GM12878 (cell line): ENCODE data around the gene LSM11. TPM values are rescaled to one million over a fixed set of nuclear protein-coding genes. Genes with fewer than 3 reads are reported as not detected.

Experiments
- ATAC-seq: fragments of 200-7000 bp; cut with Tn5 transposase; 3 replicates; pipeline ENCODE4 v1.9.1; 2020; ENCODE audit warnings: mild to moderate bottlenecking, moderate library complexity
- BruUV-seq: library from RNA; stranded (reverse); fragments of 400-500 nt; replicated peaks from 2 replicates; lab custom pipeline; 2021; lab: Mats Ljungman, UMichigan
- CTCF ChIA-PET: fragments of 300-600 bp; sonication (Branson Sonifier 250); formaldehyde crosslinking; extraction: SDS; loops from one replicate; lab custom pipeline; 2021; ENCODE audit warnings: inconsistent platforms; lab: Yijun Ruan, JAX
- POLR2A ChIA-PET: fragments of 350-600 bp; formaldehyde crosslinking; extraction: SDS; loops from one replicate; lab custom pipeline; 2021; ENCODE audit warnings: inconsistent platforms; lab: Charles Lee
- RAD21 ChIA-PET: fragments of 300-600 bp; sonication (Branson Sonifier 250); formaldehyde crosslinking; loops from one replicate; lab custom pipeline; 2023; ENCODE audit warnings: antibody characterized with exemption; ENCODE audit not compliant: unreplicated experiment; lab: Charles Lee
- SMC1A ChIA-PET: fragments of 300-600 bp; sonication (Branson Sonifier 250); formaldehyde crosslinking; loops from one replicate; lab custom pipeline; 2023; ENCODE audit not compliant: unreplicated experiment, uncharacterized antibody; lab: Charles Lee
- DNase-seq: peaks from one replicate; pipeline ENCODE4 v3.0.0-alpha.2; 2011; ENCODE audit warnings: low read depth, low spot score
- FAIRE-seq: peaks from 3 replicates; lab custom pipeline; 2011; peaks lifted over from hg19 to GRCh38; lab: Jason Lieb, UNC
- H2AFZ ChIP-seq: 2 replicates; pipeline ENCODE4 v1.6.0; 2011; ENCODE audit warnings: low read depth, low read length, control low read depth; ENCODE audit not compliant: control insufficient read depth
- H3K27ac ChIP-seq: 2 replicates; pipeline ENCODE4 v1.5.1; 2011; ENCODE audit warnings: control low read depth; ENCODE audit not compliant: control insufficient read depth, insufficient read depth
- H3K27me3 ChIP-seq, 2 experiments: replicated peaks in 1 of 2; 2 replicates each; pipeline versions ENCODE4 v1.6.0 to v1.6.1; 2011; ENCODE audit warnings: low read length in 1 of 2; ENCODE audit not compliant: control insufficient read depth in 2 of 2, insufficient read depth in 2 of 2
- H3K36me3 ChIP-seq, 2 experiments: 2 replicates each; pipeline ENCODE4 v1.5.1; 2011; ENCODE audit warnings: low read length in 1 of 2; ENCODE audit not compliant: control insufficient read depth in 2 of 2, insufficient read depth in 2 of 2
- H3K4me1 ChIP-seq: 2 replicates; pipeline ENCODE4 v1.6.1; 2011; ENCODE audit warnings: mild to moderate bottlenecking, low read length, moderate library complexity, mixed read lengths; ENCODE audit not compliant: control insufficient read depth, insufficient read depth
- H3K4me2 ChIP-seq: 2 replicates; pipeline ENCODE4 v1.6.0; 2011; ENCODE audit warnings: control low read depth; ENCODE audit not compliant: control insufficient read depth, insufficient read depth
- H3K4me3 ChIP-seq: fragments of 200-600 bp; sonication (generic); 2 replicates; pipeline ENCODE4 v1.5.1; 2016
- H3K79me2 ChIP-seq: 2 replicates; pipeline ENCODE4 v1.6.0; 2011; ENCODE audit warnings: low read length; ENCODE audit not compliant: control insufficient read depth, insufficient read depth
- H3K9ac ChIP-seq: 2 replicates; pipeline ENCODE4 v1.8.0; 2011; ENCODE audit warnings: low read length, control low read depth, mixed read lengths; ENCODE audit not compliant: control insufficient read depth, insufficient read depth
- H3K9me3 ChIP-seq: replicated peaks from 3 replicates; pipeline ENCODE4 v1.5.1; 2011; ENCODE audit warnings: mild to moderate bottlenecking, low read length; ENCODE audit not compliant: control insufficient read depth, insufficient read depth
- H4K20me1 ChIP-seq: 2 replicates; pipeline ENCODE4 v1.6.0; 2011; ENCODE audit not compliant: control insufficient read depth, insufficient read depth
- BCL3 ChIP-seq: IDR thresholded peaks from 2 replicates; pipeline ENCODE4 v1.6.1; 2011; ENCODE audit warnings: borderline replicate concordance, low read depth, mild to moderate bottlenecking, moderate library complexity, low read length; ENCODE audit not compliant: insufficient read depth, poor library complexity, severe bottlenecking
- CBFB ChIP-seq: IDR thresholded peaks from 2 replicates; pipeline ENCODE4 v1.6.1; 2016; ENCODE audit warnings: antibody characterized with exemption, low read depth
- EGR1 ChIP-seq, 2 experiments: IDR thresholded peaks; 1 replicate in 1 of 2; 2 replicates in 1 of 2; pipeline ENCODE4 v1.6.1; 2011 to 2012; ENCODE audit warnings: low read depth in 2 of 2, low read length in 2 of 2, borderline replicate concordance in 1 of 2, mild to moderate bottlenecking in 1 of 2, moderate library complexity in 1 of 2
- ESRRA ChIP-seq: IDR thresholded peaks from 2 replicates; pipeline ENCODE4 v1.6.1; 2012; ENCODE audit warnings: mild to moderate bottlenecking, low read length, improper control_type of control experiment
- ETV6 ChIP-seq, 2 experiments: fragments of 450-650 bp in 1 of 2; IDR thresholded peaks in 1 of 2; conservative IDR thresholded peaks in 1 of 2; 2 replicates each; pipeline ENCODE4 v1.6.1; 2014; ENCODE audit warnings: antibody characterized with exemption in 1 of 2, borderline replicate concordance in 1 of 2, low read depth in 1 of 2, mild to moderate bottlenecking in 1 of 2, moderate library complexity in 1 of 2
- HDAC2 ChIP-seq: fragments of 200-600 bp; sonication (generic); IDR thresholded peaks from 2 replicates; pipeline ENCODE4 v1.6.1; 2017
- HDGF ChIP-seq: fragments of 450-650 bp; IDR thresholded peaks from 2 replicates; pipeline ENCODE4 v1.6.1; 2016; ENCODE audit warnings: antibody characterized with exemption
- KLF5 ChIP-seq: fragments of 450-650 bp; IDR thresholded peaks from 2 replicates; pipeline ENCODE4 v1.6.1; 2014; ENCODE audit warnings: mild to moderate bottlenecking; ENCODE audit not compliant: partially characterized antibody
- MAX ChIP-seq: IDR thresholded peaks from 2 replicates; pipeline ENCODE4 v1.6.1; 2012; ENCODE audit warnings: low read depth, low read length, improper control_type of control experiment
- MEF2A ChIP-seq: IDR thresholded peaks from 2 replicates; pipeline ENCODE4 v1.6.1; 2011; ENCODE audit warnings: low read depth, mild to moderate bottlenecking, low read length, moderate library complexity; ENCODE audit not compliant: insufficient read depth
- RELA ChIP-seq: fragments of 450-650 bp; IDR thresholded peaks from 2 replicates; pipeline ENCODE4 v1.8.0; 2014; ENCODE audit warnings: borderline replicate concordance; ENCODE audit not compliant: partially characterized antibody
- SIN3A ChIP-seq: IDR thresholded peaks from 2 replicates; pipeline ENCODE4 v1.6.1; 2012; ENCODE audit warnings: low read depth, low read length, improper control_type of control experiment
- ZNF687 ChIP-seq: fragments of 450-650 bp; IDR thresholded peaks from 2 replicates; pipeline ENCODE4 v1.6.1; 2017; ENCODE audit warnings: mild to moderate bottlenecking, moderate library complexity
- WGBS: methylation state at CpG from one replicate; pipeline ENCODE4 v1.1.6; 2016; ENCODE audit warnings: low lambda C conversion rate; ENCODE audit not compliant: insufficient replicate concordance, insufficient coverage; ENCODE audit errors: missing lambda C conversion rate; 5-methylcytosine and 5-hydroxymethylcytosine counted together
- in situ Hi-C: fragments of 300-500 bp; cut with MboI; formaldehyde crosslinking; loops from 9 replicates; pipeline ENCODE4 v1.14.3; 2018; ENCODE audit warnings: mixed read lengths
- intact Hi-C: fragments of 100-400 bp; cut with micrococcal nuclease; formaldehyde crosslinking; loops from one replicate; pipeline ENCODE4 v1.14.2; 2022; ENCODE audit not compliant: unreplicated experiment
- polyA plus RNA-seq, 11 experiments: library from polyadenylated mRNA; depleted of rRNA in 4 of 11; unstranded in 6 of 11; stranded (reverse) in 5 of 11; fragments of >200 nt; fragmentation: Nextera tagmentation in 4 of 11; fragmentation: Illumina TruSeq in 1 of 11; extraction: Ambion mirVana in 4 of 11; extraction: Trizol in 1 of 11; gene quantifications; 1 replicate in 1 of 11; 2 replicates in 10 of 11; pipeline versions ENCODE4 v1.2.1 to v1.2.3, GENCODE V29; 2011 to 2016; ENCODE audit warnings: inconsistent platforms in 2 of 11, missing spikeins in 2 of 11, low read depth in 1 of 11
- total RNA-seq, 4 experiments: library from RNA; depleted of rRNA in 3 of 4; stranded (reverse); fragments of >200 nt in 3 of 4; fragmentation: Illumina TruSeq in 1 of 4; extraction: Trizol in 1 of 4; gene quantifications; 2 replicates each; pipeline versions ENCODE4 v1.2.1 to v1.2.3, GENCODE V29; 2013 to 2021
- TF ChIP-seq, protein P1 (sequence below): fragments of 450-650 bp; IDR thresholded peaks from 2 replicates; pipeline ENCODE4 v1.6.1; 2017; ENCODE audit warnings: low read depth, mild to moderate bottlenecking, moderate library complexity
- TF ChIP-seq, protein P2 (sequence below): fragments of 450-650 bp; IDR thresholded peaks from 2 replicates; pipeline ENCODE4 v1.6.1; 2016; ENCODE audit warnings: mild to moderate bottlenecking

The LSM11 gene
- total and polyA plus RNA-seq, 10 of the 15 experiments (the other 5 are each of a cell fraction or from before 2014, with no cell fraction given): 0.71 to 8.5 (median 4.2) TPM

- SMC1A ChIA-PET: no interaction called here
- Histone ChIP-seq H4K20me1 (no peaks in the 10 kb centered on the region), H3K9me3 (no peaks in the 10 kb centered on the region), H3K4me2 (no peak overlapping the region), H3K79me2 (no peaks in the 10 kb centered on the region), H3K27ac (no peak overlapping the region), H3K4me3 (no peak overlapping the region), H3K27me3 (no peaks in the 10 kb centered on the region), H3K4me1 (no peaks in the 10 kb centered on the region), H3K36me3 (peaks cover 4 to 11% of the 10 kb centered on the region in 2 experiments), H2AFZ (no peak overlapping the region), H3K9ac (no peak overlapping the region)
- FAIRE-seq (no peak), DNase-seq (no peak), ATAC-seq (no peak)
- intact Hi-C loops (no loop called here), in situ Hi-C loops (no loop called here)
- RAD21 ChIA-PET: no interaction called here
- TF ChIP-seq KLF5 (no peak), ESRRA (no peak), BCL3 (no peak), MEF2A (no peak), ETV6 (conservative IDR thresholded peaks at IDR 0.05 in 1 of 2, IDR thresholded peaks at IDR 0.05 in 1 of 2; ENCODE audit: borderline replicate concordance in 1 of 2, low read depth in 1 of 2) (no peak), SIN3A (no peak), CBFB (no peak), MAX (no peak), HDGF (no peak), RELA (no peak), ZNF687 (no peak), EGR1 (IDR thresholded peaks at IDR 0.05; ENCODE audit: borderline replicate concordance in 1 of 2, low read depth in 2 of 2, low read length in 2 of 2) (no peak), HDAC2 (no peak)
- TF ChIP-seq, protein P1, sequence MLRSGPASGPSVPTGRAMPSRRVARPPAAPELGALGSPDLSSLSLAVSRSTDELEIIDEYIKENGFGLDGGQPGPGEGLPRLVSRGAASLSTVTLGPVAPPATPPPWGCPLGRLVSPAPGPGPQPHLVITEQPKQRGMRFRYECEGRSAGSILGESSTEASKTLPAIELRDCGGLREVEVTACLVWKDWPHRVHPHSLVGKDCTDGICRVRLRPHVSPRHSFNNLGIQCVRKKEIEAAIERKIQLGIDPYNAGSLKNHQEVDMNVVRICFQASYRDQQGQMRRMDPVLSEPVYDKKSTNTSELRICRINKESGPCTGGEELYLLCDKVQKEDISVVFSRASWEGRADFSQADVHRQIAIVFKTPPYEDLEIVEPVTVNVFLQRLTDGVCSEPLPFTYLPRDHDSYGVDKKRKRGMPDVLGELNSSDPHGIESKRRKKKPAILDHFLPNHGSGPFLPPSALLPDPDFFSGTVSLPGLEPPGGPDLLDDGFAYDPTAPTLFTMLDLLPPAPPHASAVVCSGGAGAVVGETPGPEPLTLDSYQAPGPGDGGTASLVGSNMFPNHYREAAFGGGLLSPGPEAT: no peak
- TF ChIP-seq, protein P2, sequence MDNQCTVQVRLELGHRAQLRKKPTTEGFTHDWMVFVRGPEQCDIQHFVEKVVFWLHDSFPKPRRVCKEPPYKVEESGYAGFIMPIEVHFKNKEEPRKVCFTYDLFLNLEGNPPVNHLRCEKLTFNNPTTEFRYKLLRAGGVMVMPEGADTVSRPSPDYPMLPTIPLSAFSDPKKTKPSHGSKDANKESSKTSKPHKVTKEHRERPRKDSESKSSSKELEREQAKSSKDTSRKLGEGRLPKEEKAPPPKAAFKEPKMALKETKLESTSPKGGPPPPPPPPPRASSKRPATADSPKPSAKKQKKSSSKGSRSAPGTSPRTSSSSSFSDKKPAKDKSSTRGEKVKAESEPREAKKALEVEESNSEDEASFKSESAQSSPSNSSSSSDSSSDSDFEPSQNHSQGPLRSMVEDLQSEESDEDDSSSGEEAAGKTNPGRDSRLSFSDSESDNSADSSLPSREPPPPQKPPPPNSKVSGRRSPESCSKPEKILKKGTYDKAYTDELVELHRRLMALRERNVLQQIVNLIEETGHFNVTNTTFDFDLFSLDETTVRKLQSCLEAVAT: no peak
- CTCF ChIA-PET: interaction anchor here (1.9 kb wide), 1 partner anchor 15 kb away, joined by 6 read pairs; no protein-coding TSS in a partner anchor
- WGBS: 93% methylated on average over 6 of the region's 6 CpGs
- BruUV-seq: TSS peak; percentile 7
- POLR2A ChIA-PET: no interaction called here
Measured at GRCh38 chr5:157802736-157803135, 59.2 kb downstream of the LSM11 start.
